Central memory CD4-positive, alpha-beta T cell (primary cell): ENCODE results near the gene UMODL1.

Source experiments
- DNase-seq: peaks from one replicate; pipeline ENCODE4 v3.0.0; 2022
- total RNA-seq, 3 experiments: gene quantifications; one replicate each; lab custom pipeline; 2026; lab: John Stamatoyannopoulos, UW

Gene UMODL1
- 0.07 to 3.7 (median 1.4) reads per million in 3 experiments for total RNA-seq

GRCh38 chr21:42071146-42071737, at the start of gene UMODL1:
Gene UMODL1 (plus strand): TSS chr21:42071317. CDS start chr21:42071317, 0 bp downstream.
- DNase-seq = no peak

DNA sequence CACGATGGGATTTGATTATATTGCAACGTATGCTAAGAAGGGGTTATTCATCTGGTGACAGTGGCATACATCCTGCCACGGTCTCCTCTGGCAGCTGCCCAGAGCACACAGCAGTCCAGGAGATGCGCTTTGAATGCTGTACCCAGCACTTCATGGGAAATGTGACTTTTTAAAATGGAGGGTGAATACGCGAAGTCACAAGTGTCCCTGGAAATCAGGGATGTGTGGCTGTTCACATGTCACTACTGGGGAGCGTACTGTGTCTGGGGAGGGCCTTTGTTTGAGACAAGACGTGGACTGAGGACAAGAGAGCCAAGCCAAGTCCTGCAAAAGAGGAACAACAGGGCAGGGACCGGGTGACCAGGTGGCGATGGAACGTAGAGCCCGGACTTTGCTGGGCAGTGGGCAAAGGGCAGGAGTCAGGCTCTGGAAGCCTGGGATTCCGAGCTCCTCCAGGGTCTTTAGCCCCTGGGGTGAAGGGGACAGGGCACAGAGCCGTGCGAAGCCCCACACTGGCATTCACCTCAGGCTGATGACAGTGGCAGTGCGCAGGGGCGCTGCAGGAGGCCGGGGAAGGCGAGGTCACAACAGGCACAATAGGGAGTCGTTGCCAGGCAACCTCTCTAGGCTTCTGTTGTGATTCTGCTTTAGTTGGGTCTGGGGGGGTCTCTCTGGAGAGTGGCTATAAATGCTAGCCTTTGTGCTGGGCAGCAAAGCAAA, 49.6 kb upstream of the UMODL1 start:
- no peak for DNase-seq

DNA sequence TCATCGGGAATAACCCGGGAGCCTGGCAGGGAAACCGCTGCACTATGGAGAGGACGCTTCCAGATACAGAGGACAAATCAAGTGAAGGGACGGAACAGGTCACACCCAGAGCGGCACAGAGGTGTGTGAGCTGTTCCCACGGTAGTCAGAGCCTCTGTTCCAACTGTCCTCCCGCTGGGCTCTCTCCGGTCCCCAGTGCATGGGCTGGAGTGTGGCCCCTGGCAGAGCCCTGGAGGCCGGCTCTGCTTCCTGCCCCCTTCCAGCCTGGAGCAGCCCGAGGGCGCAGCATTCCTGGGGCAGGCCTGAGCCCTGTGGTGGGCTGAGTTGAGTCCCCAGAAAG, 49.1 kb upstream of the UMODL1 start:
- DNase-seq = no peak

DNA sequence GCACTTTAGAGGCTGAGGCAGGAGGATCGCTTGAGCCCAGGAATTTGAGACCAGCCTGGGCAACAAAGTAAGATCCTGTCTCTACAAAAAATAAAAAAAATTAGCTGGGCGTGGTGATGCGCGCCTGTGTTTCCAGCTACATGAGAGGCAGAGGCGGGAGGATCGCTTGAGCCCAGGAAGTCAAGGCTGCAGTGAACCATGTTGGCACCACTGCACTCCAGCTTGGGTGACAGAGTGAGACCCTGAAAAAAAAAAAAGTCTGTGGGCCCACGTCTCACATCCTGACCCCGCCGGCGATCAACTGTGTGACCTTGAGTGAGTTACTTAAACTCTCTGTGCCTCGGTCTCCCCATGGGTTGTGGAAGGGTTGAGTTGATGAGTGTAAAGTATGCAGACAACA, 48.2 kb upstream of the UMODL1 start:
- no peak for DNase-seq

DNA sequence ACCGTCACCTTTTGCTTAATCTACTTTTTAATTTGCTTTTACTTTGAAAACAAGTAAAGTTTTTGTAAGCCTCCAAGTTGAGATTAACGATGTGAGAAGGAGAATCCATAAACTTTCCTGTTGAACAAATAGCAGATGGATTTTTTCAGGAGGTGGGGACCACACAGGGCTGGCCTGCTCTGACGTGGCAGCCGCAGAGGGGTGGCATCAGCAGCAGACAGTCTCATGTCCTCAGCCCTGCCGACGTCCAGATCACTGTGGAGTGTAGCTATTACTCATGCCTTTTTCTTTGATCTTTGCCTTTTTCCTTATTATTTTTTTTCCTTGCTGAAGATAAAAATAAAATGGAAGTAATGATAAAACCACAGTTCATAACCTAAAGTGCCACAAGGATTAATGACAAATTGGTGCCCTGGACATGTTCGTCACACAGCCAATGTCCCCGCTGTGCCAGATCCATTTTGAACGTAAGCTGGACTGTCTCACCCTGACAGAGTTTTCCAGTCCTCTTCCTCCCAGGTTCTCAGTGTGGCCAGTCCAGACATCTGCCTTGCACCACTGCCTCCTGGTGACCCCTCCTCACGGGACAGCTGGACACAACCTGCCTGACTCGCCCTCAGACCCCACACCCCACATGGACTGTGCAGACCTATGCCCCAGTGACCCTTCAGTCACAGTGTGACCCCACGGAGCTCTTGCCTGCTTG, 45.6 kb upstream of the UMODL1 start:
- no peak for DNase-seq

GRCh38 chr21:42026082-42026435, 45.1 kb upstream of the UMODL1 start:
- DNase-seq = no peak

GRCh38 chr21:42027085-42027821, 43.9 kb upstream of the UMODL1 start:
- no peak for DNase-seq

GRCh38 chr21:42027822-42028765, 43.0 kb upstream of the UMODL1 start:
- no peak for DNase-seq

DNA sequence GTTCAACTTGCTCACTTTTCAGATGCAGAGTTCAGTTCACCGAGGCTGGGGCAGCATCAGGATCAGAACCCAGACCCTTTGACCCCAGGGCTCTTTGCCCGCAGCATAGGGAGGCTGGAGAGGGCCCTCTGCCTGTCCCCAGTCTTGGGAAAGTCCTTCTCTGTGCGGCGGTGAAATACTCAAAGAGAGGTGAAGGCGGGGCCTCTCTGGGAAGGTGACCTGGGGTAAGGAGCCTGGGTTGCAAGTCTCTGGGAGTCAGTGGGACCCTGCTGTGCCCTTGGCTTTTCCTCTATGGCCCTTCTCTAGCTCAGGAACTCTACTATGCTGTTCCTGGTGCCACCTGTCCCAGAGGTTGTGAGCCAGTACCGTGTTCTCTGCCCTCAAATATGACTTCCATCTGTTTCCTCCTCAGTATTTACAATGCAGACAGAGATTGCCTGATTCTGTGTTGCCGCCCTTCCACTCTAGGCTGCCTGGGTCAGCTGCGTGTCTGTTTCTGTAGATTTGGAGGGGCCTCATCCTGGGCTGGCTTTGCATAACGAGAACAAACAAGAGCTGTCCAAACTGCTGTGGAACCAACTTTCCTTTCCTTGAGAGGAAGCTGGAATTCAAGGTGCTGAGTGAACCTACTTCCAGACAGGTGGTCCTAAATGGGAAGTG, 42.2 kb upstream of the UMODL1 start:
- DNase-seq = no peak

- no peak for DNase-seq
Measured at GRCh38 chr21:42030311-42030710, 40.8 kb upstream of the UMODL1 start.

GRCh38 chr21:42031241-42031640, 39.9 kb upstream of the UMODL1 start:
- DNase-seq = no peak

DNA sequence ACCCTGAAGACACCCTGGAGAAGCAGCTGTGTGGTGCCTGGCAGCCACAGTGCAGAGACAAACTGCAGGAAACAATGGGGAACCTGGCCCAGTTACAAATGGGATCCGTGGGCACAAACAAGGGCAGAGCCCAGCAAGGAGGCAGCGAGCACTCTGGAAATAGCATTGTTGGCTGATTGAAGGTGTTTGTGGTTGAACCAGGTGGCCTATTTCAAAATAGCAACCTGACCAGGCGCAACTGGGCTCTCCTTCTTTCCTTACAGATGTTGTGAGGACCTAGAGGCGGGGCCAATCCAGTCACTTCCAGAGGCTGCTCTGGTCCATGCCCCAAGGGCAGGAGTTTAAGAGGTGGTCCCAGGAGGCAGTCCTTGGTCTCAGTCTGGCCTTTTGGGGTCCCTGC, 39.3 kb upstream of the UMODL1 start:
- no peak for DNase-seq

DNA sequence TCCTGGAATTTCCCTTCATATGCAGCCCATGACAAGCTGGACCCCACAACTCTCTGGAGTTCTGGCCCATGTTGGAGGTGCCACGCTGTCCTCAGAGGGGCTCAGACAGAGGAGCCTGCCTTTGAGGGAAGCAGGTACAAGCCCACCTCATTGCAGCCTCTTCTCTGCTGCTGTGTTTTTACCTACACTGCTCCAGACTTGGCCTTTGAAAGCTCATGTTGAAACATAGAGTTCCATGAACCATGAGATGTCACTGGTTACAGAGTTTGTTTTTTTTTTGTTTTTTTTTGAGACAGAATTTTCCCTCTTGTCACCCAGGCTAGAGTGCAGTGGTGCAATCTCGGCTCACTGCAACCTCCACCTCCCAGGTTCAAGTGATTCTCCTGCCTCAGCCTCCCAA, 38.9 kb upstream of the UMODL1 start:
- no peak for DNase-seq

- no peak for DNase-seq
Measured at GRCh38 chr21:42032968-42033367, 38.1 kb upstream of the UMODL1 start.

GRCh38 chr21:42036313-42036712, 34.8 kb upstream of the UMODL1 start:
- DNase-seq = no peak

- no peak for DNase-seq
Measured at GRCh38 chr21:42037516-42037915, 33.6 kb upstream of the UMODL1 start.

- no peak for DNase-seq
Measured at GRCh38 chr21:42037943-42038342, 33.2 kb upstream of the UMODL1 start.

DNA sequence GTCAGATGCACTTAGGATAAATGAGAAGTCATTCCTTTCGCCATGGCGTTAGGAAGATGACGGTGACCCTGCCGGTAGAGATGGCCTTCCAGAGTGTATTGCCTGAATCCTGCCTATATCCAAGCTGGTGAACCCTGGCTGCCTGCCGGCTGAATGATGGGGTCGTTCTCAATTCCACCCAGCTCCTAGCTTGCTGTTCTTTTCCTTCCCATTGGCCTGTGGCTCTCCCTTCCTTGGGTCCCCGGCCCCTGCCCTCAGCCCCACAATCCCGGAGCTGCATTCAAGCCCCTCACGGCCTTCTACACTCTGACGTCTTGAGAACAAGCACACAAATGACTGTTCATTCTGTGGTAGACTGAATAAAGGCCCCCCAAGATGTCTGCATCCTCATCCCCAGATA, 32.7 kb upstream of the UMODL1 start:
- DNase-seq = no peak

DNA sequence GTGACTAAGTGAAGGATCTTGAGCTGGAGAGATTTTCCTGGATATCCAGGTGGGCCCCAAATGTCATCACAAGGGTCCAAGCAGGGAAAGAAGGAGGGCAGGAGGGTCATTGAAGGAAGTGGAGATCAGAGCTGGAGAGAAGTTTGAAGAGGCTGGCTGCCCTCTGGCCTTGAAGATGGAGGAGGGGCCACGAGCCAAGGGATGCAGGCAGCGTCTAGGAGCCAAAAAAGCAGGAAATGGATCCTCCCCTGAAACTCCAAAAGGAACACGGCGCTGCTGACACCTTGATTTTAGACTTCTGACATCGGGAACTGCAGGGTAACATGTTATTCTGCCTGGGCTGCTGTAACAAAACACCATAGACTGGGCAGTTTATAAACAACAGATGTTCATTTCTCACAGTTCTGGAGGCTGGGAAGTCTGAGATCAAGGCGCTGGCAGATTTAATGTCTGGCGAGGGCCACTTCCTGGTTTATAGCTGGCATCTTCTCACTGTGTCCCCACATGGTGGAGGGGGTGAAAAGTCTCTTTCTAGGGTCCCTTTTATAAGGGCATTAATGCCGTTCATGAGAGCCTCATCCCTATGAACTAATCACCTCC, 32.2 kb upstream of the UMODL1 start:
- no peak for DNase-seq

DNA sequence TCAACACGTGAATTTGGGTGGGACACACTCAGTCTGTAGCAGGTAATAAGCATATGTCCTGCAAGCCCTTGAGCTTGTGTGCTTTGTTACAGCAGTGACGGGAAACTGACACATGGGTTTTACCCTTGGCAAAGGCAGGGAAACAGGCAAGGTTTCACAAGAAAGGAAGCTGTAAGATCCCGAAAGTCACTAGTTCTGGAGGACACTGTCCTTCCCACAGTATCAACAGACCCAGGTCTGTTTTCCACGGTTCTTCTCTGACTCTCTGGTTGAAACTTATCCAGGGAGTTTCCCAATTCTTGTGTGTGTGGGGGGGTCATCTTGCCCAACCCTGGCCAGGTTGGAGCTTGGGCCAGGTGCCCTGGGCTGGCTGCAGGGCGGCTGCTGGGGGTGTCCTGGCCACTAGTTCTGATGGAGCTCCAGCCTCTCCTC, 31.6 kb upstream of the UMODL1 start:
- no peak for DNase-seq

DNA sequence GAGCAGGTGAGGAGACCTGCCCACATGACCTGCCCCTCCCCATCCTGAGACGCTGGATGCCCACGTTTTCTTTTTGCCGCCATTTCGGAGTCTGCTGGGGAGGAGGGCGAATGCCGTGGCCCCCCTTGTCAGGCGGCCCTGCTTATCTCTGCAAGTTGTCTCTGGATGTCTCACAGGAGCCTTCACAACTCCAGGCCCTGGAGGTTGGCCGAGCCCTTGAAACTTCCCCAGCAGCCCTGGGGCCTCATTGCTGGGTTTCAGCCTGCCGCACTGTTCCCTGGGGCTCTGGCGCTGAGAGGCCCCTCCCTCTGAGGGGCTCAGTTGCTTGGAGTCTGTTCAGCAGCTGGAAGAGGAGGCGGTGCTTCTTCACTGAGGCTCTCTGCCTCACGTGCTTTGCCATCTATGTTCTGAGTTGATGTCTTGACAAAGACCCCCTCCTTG, 31.2 kb upstream of the UMODL1 start:
- DNase-seq = no peak
